C4-2B (cell line): Measurements from ENCODE around the gene CIBAR2.

ENCODE experiments used
- ZFX ChIP-seq: fragments of 450-650 bp; IDR thresholded peaks from 2 replicates; pipeline ENCODE4 v1.6.1; 2017
- TF ChIP-seq, protein P1 (sequence below): fragments of 450-650 bp; conservative IDR thresholded peaks from 2 replicates; pipeline ENCODE4 v1.5.1; 2017; ENCODE audit warnings: mild to moderate bottlenecking

DNA sequence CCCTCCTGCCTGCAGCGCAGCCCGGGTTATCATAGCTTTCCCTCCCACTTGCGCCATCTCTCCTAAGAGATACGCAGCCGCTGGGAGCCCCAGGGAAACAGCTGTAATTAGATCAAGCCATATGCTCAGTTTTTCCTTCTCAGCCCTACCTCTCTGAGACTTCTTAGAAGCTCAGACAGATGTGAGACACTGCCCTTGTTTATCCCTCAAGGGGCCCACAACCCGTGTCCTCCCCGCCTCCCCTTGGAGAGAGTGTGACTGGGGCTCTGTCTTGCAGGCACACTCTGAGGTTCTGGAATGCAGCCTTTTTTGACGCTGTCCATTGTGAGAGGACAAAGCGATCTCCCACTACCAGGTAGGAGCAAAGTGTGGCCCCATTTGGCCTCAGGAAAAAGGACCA lies 31.2 kb downstream of the CIBAR2 start:
- TF ChIP-seq, protein P1, sequence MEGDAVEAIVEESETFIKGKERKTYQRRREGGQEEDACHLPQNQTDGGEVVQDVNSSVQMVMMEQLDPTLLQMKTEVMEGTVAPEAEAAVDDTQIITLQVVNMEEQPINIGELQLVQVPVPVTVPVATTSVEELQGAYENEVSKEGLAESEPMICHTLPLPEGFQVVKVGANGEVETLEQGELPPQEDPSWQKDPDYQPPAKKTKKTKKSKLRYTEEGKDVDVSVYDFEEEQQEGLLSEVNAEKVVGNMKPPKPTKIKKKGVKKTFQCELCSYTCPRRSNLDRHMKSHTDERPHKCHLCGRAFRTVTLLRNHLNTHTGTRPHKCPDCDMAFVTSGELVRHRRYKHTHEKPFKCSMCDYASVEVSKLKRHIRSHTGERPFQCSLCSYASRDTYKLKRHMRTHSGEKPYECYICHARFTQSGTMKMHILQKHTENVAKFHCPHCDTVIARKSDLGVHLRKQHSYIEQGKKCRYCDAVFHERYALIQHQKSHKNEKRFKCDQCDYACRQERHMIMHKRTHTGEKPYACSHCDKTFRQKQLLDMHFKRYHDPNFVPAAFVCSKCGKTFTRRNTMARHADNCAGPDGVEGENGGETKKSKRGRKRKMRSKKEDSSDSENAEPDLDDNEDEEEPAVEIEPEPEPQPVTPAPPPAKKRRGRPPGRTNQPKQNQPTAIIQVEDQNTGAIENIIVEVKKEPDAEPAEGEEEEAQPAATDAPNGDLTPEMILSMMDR = no peak
- no peak for TF ChIP-seq ZFX
